ENCODE data around the gene WDR90. TPM values are rescaled to one million over a fixed set of nuclear protein-coding genes. Genes with fewer than 3 reads are reported as not detected.

Gene WDR90
- total RNA-seq, 1 experiment from 2014 or later: 47.9 TPM

- BruUV-seq (replicated peaks): TSS peak; percentile 84
- H3K27ac Mint-ChIP-seq (ENCODE audit: low read depth, unreplicated experiment): peak within 1 kb of the TSS; percentile 94
- H3K27me3 Mint-ChIP-seq (ENCODE audit: insufficient read depth, unreplicated experiment): no peaks in the 10 kb centered on the region
- ChIA-PET POLR2A (interaction anchor here (0.7 to 4.0 kb wide), 22 partner anchors 9 to 212 kb away, joined by 3 to 43 read pairs (median 6); partner anchors contain the start of genes CAPN15, JMJD8, MSLN and RAB40C), CTCF (interaction anchor here (0.6 to 0.8 kb wide), 6 partner anchors 31 to 223 kb away, joined by 3 to 5 read pairs (median 3); partner anchors contain the start of genes CAPN15 and RHOT2)
- DNase-seq (ENCODE audit: unreplicated experiment): peak; percentile 95
- H3K36me3 Mint-ChIP-seq (ENCODE audit: insufficient read depth, unreplicated experiment): peaks cover 11% of the 10 kb centered on the region
- peak within 1 kb of the TSS; percentile 91 for H3K4me3 Mint-ChIP-seq (ENCODE audit: unreplicated experiment)
- intact Hi-C loops (cut with micrococcal nuclease): loop anchor here (2.0 kb wide), 1 partner anchor 44 kb away; no protein-coding TSS in a partner anchor
- H3K9me3 Mint-ChIP-seq (ENCODE audit: unreplicated experiment): no peaks in the 10 kb centered on the region
- H3K4me1 Mint-ChIP-seq (ENCODE audit: insufficient read depth, unreplicated experiment): peaks cover 5% of the 10 kb centered on the region
- TF ChIP-seq, protein P1, sequence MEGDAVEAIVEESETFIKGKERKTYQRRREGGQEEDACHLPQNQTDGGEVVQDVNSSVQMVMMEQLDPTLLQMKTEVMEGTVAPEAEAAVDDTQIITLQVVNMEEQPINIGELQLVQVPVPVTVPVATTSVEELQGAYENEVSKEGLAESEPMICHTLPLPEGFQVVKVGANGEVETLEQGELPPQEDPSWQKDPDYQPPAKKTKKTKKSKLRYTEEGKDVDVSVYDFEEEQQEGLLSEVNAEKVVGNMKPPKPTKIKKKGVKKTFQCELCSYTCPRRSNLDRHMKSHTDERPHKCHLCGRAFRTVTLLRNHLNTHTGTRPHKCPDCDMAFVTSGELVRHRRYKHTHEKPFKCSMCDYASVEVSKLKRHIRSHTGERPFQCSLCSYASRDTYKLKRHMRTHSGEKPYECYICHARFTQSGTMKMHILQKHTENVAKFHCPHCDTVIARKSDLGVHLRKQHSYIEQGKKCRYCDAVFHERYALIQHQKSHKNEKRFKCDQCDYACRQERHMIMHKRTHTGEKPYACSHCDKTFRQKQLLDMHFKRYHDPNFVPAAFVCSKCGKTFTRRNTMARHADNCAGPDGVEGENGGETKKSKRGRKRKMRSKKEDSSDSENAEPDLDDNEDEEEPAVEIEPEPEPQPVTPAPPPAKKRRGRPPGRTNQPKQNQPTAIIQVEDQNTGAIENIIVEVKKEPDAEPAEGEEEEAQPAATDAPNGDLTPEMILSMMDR (IDR thresholded peaks at IDR 0.05; ENCODE audit: unreplicated experiment): no peak
Observed at GRCh38 chr16:636206-637080, 12.7 kb upstream of the WDR90 start, which contains the start of gene METTL26. Gene METTL26 (minus strand): TSS chr16:636305. CDS start chr16:636290, 15 bp downstream.

- Mint-ChIP-seq H3K27ac (ENCODE audit: low read depth, unreplicated experiment) (peak overlapping the region; percentile 94), H3K36me3 (ENCODE audit: insufficient read depth, unreplicated experiment) (peaks cover 11% of the 10 kb centered on the region), H3K27me3 (ENCODE audit: insufficient read depth, unreplicated experiment) (no peaks in the 10 kb centered on the region), H3K4me3 (ENCODE audit: unreplicated experiment) (peak overlapping the region; percentile 91), H3K4me1 (ENCODE audit: insufficient read depth, unreplicated experiment) (no peaks in the 10 kb centered on the region), H3K9me3 (ENCODE audit: unreplicated experiment) (no peaks in the 10 kb centered on the region)
- POLR2A ChIA-PET: interaction anchor here (0.7 to 4.0 kb wide), 18 partner anchors 8 to 213 kb away, joined by 3 to 43 read pairs (median 7); partner anchors contain the start of genes CAPN15, JMJD8, MSLN and RAB40C
- CTCF ChIA-PET: interaction anchor here (0.6 kb wide), 1 partner anchor 110 kb away, joined by 3 read pairs; the partner anchor contains the start of gene CAPN15
- DNase-seq (ENCODE audit: unreplicated experiment): peak; percentile 91
- BruUV-seq (replicated peaks): no TSS peak
- intact Hi-C loops (cut with micrococcal nuclease): loop anchor here (2.0 kb wide), 1 partner anchor 45 kb away; no protein-coding TSS in a partner anchor
- TF ChIP-seq, protein P1 (IDR thresholded peaks at IDR 0.05; ENCODE audit: unreplicated experiment): no peak
Observed at GRCh38 chr16:637081-638018, 11.8 kb upstream of the WDR90 start.

GRCh38 chr16:638034-638543 is 11.1 kb upstream of the WDR90 start:
- TF ChIP-seq, protein P1 (IDR thresholded peaks at IDR 0.05; ENCODE audit: unreplicated experiment): no peak
- no peak overlapping the region for H3K27ac Mint-ChIP-seq (ENCODE audit: low read depth, unreplicated experiment)
- H3K27me3 Mint-ChIP-seq (ENCODE audit: insufficient read depth, unreplicated experiment): no peaks in the 10 kb centered on the region
- no peak for DNase-seq (ENCODE audit: unreplicated experiment)
- H3K4me3 Mint-ChIP-seq (ENCODE audit: unreplicated experiment): no peak overlapping the region
- POLR2A ChIA-PET: interaction anchor here (1.0 to 4.0 kb wide), 4 partner anchors 10 to 50 kb away, joined by 3 to 43 read pairs (median 28); no protein-coding TSS in a partner anchor
- no TSS peak for BruUV-seq (replicated peaks)
- H3K9me3 Mint-ChIP-seq (ENCODE audit: unreplicated experiment): no peaks in the 10 kb centered on the region
- H3K36me3 Mint-ChIP-seq (ENCODE audit: insufficient read depth, unreplicated experiment): peaks cover 12% of the 10 kb centered on the region
- no peaks in the 10 kb centered on the region for H3K4me1 Mint-ChIP-seq (ENCODE audit: insufficient read depth, unreplicated experiment)
- CTCF ChIA-PET: no interaction called here
- intact Hi-C loops (cut with micrococcal nuclease): no loop called here
